Measurements from ENCODE around the gene CPED1. TPM values are rescaled to one million over a fixed set of nuclear protein-coding genes. Genes with fewer than 3 reads are reported as not detected.

Gene CPED1
- total RNA-seq, 1 experiment from 2014 or later, result 0.39 TPM

GRCh38 chr7:121039510-121039822, 51.0 kb downstream of the CPED1 start:
- Histone ChIP-seq H3K36me3 (ENCODE audit: control insufficient read depth, insufficient read depth, low read length) (no peaks in the 10 kb centered on the region), H3K4me1 (ENCODE audit: control insufficient read depth, insufficient read depth, low read length) (no peaks in the 10 kb centered on the region), H3K4me3 (ENCODE audit: low read depth in 2 of 2, low read length in 2 of 2) (no peak overlapping the region), H3K9me3 (ENCODE audit: control insufficient read depth, insufficient read depth, low read depth, low read length) (no peaks in the 10 kb centered on the region), H3K27me3 (ENCODE audit: control insufficient read depth, insufficient read depth, low read length) (no peaks in the 10 kb centered on the region), H3K27ac (ENCODE audit: low read length) (no peak overlapping the region)
- ChIA-PET CTCF (no interaction called here), POLR2A (no interaction called here)
- ATAC-seq (no peak), DNase-seq (ENCODE audit: low read depth, low spot score) (no peak)
- TF ChIP-seq, protein P1, sequence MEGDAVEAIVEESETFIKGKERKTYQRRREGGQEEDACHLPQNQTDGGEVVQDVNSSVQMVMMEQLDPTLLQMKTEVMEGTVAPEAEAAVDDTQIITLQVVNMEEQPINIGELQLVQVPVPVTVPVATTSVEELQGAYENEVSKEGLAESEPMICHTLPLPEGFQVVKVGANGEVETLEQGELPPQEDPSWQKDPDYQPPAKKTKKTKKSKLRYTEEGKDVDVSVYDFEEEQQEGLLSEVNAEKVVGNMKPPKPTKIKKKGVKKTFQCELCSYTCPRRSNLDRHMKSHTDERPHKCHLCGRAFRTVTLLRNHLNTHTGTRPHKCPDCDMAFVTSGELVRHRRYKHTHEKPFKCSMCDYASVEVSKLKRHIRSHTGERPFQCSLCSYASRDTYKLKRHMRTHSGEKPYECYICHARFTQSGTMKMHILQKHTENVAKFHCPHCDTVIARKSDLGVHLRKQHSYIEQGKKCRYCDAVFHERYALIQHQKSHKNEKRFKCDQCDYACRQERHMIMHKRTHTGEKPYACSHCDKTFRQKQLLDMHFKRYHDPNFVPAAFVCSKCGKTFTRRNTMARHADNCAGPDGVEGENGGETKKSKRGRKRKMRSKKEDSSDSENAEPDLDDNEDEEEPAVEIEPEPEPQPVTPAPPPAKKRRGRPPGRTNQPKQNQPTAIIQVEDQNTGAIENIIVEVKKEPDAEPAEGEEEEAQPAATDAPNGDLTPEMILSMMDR (IDR thresholded peaks at IDR 0.05), result no peak
- TF ChIP-seq, protein P2, sequence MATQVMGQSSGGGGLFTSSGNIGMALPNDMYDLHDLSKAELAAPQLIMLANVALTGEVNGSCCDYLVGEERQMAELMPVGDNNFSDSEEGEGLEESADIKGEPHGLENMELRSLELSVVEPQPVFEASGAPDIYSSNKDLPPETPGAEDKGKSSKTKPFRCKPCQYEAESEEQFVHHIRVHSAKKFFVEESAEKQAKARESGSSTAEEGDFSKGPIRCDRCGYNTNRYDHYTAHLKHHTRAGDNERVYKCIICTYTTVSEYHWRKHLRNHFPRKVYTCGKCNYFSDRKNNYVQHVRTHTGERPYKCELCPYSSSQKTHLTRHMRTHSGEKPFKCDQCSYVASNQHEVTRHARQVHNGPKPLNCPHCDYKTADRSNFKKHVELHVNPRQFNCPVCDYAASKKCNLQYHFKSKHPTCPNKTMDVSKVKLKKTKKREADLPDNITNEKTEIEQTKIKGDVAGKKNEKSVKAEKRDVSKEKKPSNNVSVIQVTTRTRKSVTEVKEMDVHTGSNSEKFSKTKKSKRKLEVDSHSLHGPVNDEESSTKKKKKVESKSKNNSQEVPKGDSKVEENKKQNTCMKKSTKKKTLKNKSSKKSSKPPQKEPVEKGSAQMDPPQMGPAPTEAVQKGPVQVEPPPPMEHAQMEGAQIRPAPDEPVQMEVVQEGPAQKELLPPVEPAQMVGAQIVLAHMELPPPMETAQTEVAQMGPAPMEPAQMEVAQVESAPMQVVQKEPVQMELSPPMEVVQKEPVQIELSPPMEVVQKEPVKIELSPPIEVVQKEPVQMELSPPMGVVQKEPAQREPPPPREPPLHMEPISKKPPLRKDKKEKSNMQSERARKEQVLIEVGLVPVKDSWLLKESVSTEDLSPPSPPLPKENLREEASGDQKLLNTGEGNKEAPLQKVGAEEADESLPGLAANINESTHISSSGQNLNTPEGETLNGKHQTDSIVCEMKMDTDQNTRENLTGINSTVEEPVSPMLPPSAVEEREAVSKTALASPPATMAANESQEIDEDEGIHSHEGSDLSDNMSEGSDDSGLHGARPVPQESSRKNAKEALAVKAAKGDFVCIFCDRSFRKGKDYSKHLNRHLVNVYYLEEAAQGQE (IDR thresholded peaks at IDR 0.05; ENCODE audit: insufficient read depth in 1 of 2, low read depth in 2 of 2, low read length in 1 of 2), result no peak
- TF ChIP-seq POLR2AphosphoS5 (IDR thresholded peaks at IDR 0.05; ENCODE audit: low read depth, low read length), result no peak
- TF ChIP-seq TCF7L2 (IDR thresholded peaks at IDR 0.05; ENCODE audit: low read depth, low read length), result no peak
- no peak for TF ChIP-seq SIN3A (IDR thresholded peaks at IDR 0.05; ENCODE audit: borderline replicate concordance, insufficient read depth, low read depth, low read length)
- in situ Hi-C loops (cut with HindIII; ENCODE audit: low pct_unique_long_range_greater_than_20kb, low sequenced_read_pairs), result no loop called here
- no TSS peak for BruUV-seq (replicated peaks)
- intact Hi-C loops (cut with micrococcal nuclease; ENCODE audit: unreplicated experiment), result no loop called here

DNA sequence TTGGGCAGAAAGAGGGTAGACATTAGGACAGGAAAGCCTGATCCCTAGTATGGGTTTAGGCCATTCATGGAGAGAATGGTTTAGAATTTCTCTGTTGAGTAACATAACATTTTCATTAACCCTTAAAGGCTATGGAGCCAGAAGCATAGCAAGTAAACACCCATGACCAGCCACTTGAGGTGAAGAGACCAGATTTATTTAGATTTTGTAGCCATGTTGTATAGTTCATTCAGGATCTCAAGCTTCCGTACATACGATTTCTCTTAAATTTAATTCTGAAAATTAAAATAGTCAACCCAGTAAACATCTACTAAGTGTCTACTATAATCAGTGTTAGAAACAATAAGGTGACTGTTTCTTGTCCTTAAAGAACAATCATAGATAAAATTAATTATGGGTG, 51.5 kb downstream of the CPED1 start:
- BruUV-seq (replicated peaks), result no TSS peak
- Histone ChIP-seq H3K27ac (ENCODE audit: low read length) (no peak overlapping the region), H3K27me3 (ENCODE audit: control insufficient read depth, insufficient read depth, low read length) (no peaks in the 10 kb centered on the region), H3K36me3 (ENCODE audit: control insufficient read depth, insufficient read depth, low read length) (no peaks in the 10 kb centered on the region), H3K4me1 (ENCODE audit: control insufficient read depth, insufficient read depth, low read length) (no peaks in the 10 kb centered on the region), H3K4me3 (ENCODE audit: low read depth in 2 of 2, low read length in 2 of 2) (no peak overlapping the region), H3K9me3 (ENCODE audit: control insufficient read depth, insufficient read depth, low read depth, low read length) (no peaks in the 10 kb centered on the region)
- TF ChIP-seq TCF7L2 (IDR thresholded peaks at IDR 0.05; ENCODE audit: low read depth, low read length) (no peak), POLR2AphosphoS5 (IDR thresholded peaks at IDR 0.05; ENCODE audit: low read depth, low read length) (no peak), SIN3A (IDR thresholded peaks at IDR 0.05; ENCODE audit: borderline replicate concordance, insufficient read depth, low read depth, low read length) (no peak)
- TF ChIP-seq, protein P2 (IDR thresholded peaks at IDR 0.05; ENCODE audit: insufficient read depth in 1 of 2, low read depth in 2 of 2, low read length in 1 of 2), result no peak
- TF ChIP-seq, protein P1 (IDR thresholded peaks at IDR 0.05), result no peak
- intact Hi-C loops (cut with micrococcal nuclease; ENCODE audit: unreplicated experiment), result no loop called here
- ATAC-seq (no peak), DNase-seq (ENCODE audit: low read depth, low spot score) (no peak)
- POLR2A ChIA-PET, result no interaction called here
- CTCF ChIA-PET, result no interaction called here
- in situ Hi-C loops (cut with HindIII; ENCODE audit: low pct_unique_long_range_greater_than_20kb, low sequenced_read_pairs), result no loop called here
